Right ventricle myocardium superior (tissue), 1 donor: ENCODE results near the gene BCL2. TPM values are rescaled to one million over a fixed set of nuclear protein-coding genes. Genes with fewer than 3 reads are reported as not detected.

Experiments used
- ATAC-seq: fragments of 200-7000 bp; cut with Tn5 transposase; one replicate; pipeline ENCODE4 v1.9.1; 2020; ENCODE audit warnings: mild to moderate bottlenecking; ENCODE audit not compliant: poor library complexity
- DNase-seq: peaks from one replicate; pipeline ENCODE4 v3.0.0-alpha.2; 2020
- intact Hi-C: fragments of 100-400 bp; cut with DNase I; formaldehyde crosslinking; loops from one replicate; pipeline ENCODE4 v1.11.2; 2022
- total RNA-seq: library from RNA; stranded (reverse); fragmentation: NEBNext Ultra II Directional; extraction: Animal tissue kit (Norgen Biotek cat#: 25700); gene quantifications from one replicate; pipeline ENCODE4 v1.2.1, GENCODE V29; 2021
- donor health status: DM: no; HTN: yes; CAD: no; lungs with severe emphysema.

BCL2 gene
- total RNA-seq, 1 donor from 2014 or later: 9.0 TPM

DNA sequence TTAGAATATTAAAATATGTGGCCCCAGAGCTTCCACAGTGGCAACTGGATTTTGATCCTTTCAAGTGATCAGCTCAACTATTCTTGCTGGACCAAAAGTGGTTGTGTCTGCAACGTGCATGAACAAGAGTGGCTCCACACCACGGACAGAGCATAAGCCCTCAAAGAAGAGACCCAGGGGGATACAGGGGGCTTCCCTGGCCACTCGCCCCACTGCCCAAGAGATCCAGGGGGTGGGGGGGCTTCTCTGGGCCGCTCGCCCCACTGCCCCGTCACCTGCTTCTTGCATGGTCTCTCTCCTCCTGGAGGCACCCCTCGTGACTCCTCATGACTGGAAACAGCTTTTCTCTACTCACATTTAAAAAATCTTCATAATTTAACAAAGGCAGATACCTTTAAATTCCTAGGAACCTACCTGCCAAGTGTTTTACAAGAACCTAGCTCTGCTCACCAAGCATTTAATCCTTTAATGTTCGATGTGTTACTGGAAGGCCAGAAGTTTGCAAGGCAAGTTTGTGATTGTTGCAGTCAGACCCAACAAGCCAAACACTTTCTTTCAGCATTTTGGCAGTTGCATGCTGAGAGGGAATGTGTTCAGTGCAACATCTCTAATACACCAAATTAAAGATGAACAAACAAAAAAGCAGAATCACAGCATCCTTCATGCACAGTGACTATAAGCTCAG lies 174.3 kb downstream of the BCL2 start:
- no peak for DNase-seq

GRCh38 chr18:63144748-63145147 lies 174.8 kb downstream of the BCL2 start:
- ATAC-seq (no peak), DNase-seq (no peak)
- intact Hi-C loops: loop anchor here (5.0 kb wide), 1 partner anchor 122 kb away; no protein-coding TSS in a partner anchor

More for the DNA sequence above, 174.3 kb downstream of the BCL2 start:
- ATAC-seq: no peak
- intact Hi-C loops: no loop called here

DNA sequence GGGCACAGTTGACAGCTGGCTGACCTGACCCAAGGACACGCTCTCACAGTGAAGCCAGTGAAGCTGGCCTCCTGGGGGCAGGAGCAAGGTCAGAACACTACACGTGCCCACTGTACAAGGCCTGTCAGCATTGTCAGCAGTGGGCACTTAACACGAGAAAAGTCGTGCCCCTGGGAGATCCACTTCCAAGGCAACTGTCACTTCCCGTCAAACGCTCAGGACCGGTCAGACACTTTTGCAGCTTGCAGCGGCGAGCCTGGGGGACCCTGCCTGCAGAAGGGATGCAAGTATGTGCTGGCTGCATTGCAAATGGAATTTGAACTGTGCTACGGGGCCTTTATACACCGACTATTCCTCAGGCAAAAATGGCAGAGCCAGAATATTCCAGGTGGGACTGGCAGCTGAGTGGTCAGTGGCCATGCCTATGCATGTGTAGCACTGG lies 176.2 kb downstream of the BCL2 start:
- DNase-seq (no peak), ATAC-seq (peak; percentile 54)
- intact Hi-C loops: loop anchor here (5.0 kb wide), 1 partner anchor 121 kb away; no protein-coding TSS in a partner anchor

DNA sequence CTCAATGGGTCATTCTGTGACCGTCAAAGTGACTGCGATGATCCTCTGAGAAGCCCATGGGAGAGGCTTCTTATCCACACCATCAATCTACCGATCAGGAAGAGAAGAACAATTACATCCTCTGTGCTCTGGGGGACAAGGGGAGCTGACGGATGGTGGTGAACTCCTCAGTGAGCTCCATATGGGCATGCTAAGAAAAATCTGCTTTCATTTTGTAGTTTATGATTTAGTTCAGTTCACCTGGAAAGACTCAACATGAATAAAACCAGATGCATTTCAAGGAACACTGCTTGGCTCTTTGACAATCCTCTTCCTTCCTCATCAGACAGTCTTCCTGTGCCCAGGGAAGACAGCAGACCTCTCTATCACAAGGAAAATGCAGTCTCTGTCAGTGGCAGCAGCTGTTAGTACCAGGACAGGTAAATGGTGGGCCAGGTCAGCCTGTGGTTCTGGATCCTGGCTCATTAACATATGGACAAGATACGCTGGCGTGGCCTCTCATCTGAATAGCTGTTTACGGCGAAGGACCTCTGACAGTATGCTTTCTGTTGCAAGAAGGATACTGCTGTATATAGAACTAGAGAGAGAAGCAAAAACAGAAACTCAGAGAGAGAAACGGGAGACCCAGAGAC lies 176.9 kb downstream of the BCL2 start:
- intact Hi-C loops: loop anchor here (5.0 kb wide), 1 partner anchor 120 kb away; no protein-coding TSS in a partner anchor
- DNase-seq (no peak), ATAC-seq (no peak)

DNA sequence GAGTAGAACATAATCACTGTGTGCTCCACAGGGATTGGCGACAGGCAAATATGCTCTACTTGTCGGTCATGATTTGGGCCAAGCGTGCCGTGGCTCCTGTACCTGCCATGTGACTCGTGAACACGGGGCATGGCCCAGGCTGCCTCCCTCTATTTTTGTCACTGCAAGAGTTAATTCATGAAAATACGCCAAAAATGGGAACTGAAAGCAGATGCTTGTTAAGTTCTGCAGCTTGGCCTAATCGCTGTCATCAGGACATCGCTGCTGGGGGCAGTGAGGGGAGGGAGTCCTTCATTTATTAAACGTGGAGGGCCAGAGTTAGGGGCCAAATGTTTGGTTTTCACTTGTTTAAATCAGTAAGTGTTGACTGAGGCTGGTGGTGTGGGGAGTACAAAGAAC lies 177.8 kb downstream of the BCL2 start:
- intact Hi-C loops: loop anchor here (5.0 kb wide), 1 partner anchor 119 kb away; no protein-coding TSS in a partner anchor
- ATAC-seq (no peak), DNase-seq (no peak)

GRCh38 chr18:63140997-63141777 lies 178.4 kb downstream of the BCL2 start:
- ATAC-seq: no peak
- no peak for DNase-seq
- intact Hi-C loops: loop anchor here (5.0 kb wide), 1 partner anchor 119 kb away; no protein-coding TSS in a partner anchor

GRCh38 chr18:63140038-63140450 lies 179.5 kb downstream of the BCL2 start:
- DNase-seq: no peak
- ATAC-seq: no peak
- intact Hi-C loops: loop anchor here (5.0 kb wide), 1 partner anchor 118 kb away; no protein-coding TSS in a partner anchor

- intact Hi-C loops: no loop called here
Measured at GRCh38 chr18:63138436-63139340, 180.9 kb downstream of the BCL2 start.

DNA sequence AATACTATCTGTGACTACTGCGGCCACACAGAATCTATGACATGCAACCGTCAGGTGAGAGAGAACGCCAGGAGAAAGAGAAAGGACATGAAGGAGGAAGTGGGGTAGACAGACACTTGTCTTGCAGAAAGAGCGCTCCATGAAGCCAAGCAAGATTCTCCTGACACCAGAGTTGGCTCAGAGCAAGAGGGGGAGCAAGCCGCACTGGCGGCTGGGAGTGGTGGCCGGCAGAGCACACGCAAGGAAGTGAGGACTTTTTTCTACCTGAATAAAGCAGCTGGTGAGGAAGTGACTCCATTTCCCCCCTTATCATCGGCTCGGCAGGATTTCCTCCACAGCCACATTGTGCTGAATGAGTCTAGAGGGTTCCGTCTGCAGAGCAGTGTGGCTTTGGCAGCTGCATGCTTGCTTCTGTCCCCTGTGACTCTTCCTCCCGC lies 181.6 kb downstream of the BCL2 start:
- intact Hi-C loops: no loop called here
- peak; percentile 56 for DNase-seq

More at GRCh38 chr18:63138436-63139340, 180.9 kb downstream of the BCL2 start:
- DNase-seq (no peak), ATAC-seq (peak; percentile 17)

GRCh38 chr18:63135101-63135500 lies 184.5 kb downstream of the BCL2 start:
- DNase-seq (no peak), ATAC-seq (no peak)
- intact Hi-C loops: no loop called here

More for the DNA sequence above, 181.6 kb downstream of the BCL2 start:
- ATAC-seq: peak; percentile 76

DNA sequence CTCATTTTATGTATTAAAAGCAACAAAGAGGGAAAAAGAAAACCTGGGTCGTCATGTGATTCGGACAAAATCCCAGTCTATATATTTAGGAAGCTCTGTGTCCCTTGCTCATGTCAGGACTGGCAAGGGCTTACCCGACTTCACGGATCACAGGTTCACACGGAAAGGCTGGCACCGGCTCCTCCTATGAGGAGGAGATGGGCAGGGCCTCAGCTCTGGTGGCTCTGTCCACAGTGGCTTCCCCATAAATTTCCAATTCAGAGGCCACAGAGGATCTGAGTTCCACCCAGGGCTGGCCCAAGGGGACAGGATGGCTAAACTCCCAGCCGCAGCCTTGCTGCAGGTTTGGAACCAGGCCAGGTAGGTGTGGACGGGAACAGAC lies 186.8 kb downstream of the BCL2 start:
- ATAC-seq (no peak), DNase-seq (no peak)
- intact Hi-C loops: loop anchor here (5.0 kb wide), 1 partner anchor 189 kb away; no protein-coding TSS in a partner anchor

DNA sequence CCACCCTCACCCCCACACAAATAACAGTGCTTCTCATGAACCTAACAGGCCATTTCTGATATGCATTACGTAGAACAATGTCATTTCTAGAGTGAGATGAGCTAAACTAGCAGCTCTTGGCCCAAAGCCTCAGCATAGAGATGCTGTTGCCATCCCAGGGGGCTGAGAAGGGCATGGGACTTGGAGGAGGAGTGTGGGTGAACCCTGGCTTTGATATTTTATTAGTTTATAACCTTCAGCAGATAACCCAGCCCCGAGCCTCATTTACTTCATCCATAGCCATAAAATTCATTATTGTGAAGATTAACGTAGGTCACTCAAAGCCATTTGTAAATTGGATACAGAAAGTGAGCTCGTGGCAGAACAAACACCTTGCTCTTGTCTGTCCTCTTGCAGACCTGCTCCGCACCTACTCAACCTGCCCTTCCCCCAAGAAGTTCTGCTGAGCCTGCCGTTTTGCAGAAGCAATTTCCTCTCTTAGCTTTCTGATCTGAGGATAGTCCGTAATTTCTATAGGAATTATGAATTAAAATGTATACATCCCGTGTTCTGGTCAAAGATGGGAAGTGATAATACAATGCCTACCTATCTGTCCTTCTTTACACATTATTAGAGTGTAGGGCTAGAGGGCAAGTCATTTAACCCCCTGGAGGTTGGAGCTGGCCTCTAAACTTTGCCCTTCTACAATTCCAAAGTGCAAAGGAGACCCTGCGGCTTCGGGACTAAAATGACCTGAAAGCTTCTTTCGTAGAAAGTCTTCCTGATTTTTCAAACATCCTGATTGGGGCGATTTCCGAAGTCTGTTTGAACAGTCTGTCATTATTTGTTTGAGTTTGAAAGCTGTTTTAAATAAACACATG lies 187.4 kb downstream of the BCL2 start:
- DNase-seq (no peak), ATAC-seq (no peak)

DNA sequence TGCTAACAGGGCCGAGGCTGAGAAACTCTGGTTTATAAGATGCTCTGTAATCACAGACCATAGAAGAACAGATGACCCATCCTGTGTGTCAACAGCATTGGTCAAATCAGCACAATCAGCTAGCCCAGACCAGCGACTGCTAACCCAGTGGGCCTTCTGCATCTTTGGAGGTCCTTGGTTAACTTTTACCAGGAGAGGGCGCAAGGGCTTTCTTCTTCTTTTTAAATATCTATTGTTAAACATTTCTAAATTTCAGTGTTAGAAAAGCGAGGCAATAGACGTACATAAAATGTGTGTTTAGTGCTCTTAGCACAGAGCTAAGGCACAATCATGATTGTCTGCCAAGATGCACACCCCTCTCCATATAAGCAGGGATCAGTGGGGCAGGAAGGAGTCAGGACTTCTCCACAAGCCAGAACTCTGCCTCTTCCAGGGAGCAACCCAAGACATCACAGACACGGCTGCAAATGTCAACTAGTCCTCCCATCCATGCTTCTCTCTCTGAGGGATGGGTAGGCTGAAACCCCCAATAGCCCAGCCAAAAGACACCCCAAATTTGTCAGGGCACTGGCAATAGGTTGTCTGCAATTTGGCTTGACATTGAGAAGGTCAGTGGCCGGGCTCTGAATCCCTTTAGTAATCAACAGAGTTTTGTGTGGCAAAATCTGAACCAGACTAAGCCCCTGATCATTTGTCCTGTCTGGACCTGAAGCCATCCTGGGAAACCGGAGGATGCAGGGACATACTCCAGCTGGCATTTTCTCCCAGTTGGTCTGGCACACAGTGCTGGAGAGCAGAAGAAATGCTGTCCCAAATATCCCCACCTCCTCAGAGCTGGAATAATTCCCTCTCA lies 188.2 kb downstream of the BCL2 start:
- no peak for DNase-seq
- intact Hi-C loops: loop anchor here (5.0 kb wide), 1 partner anchor 191 kb away; no protein-coding TSS in a partner anchor
- ATAC-seq: peak; percentile 72

More for the DNA sequence above, 187.4 kb downstream of the BCL2 start:
- intact Hi-C loops: loop anchor here (5.0 kb wide), 1 partner anchor 190 kb away; no protein-coding TSS in a partner anchor

- intact Hi-C loops: loop anchor here (5.0 kb wide), 1 partner anchor 192 kb away; no protein-coding TSS in a partner anchor
- ATAC-seq (no peak), DNase-seq (no peak)
Measured at GRCh38 chr18:63130176-63130575, 189.4 kb downstream of the BCL2 start.

DNA sequence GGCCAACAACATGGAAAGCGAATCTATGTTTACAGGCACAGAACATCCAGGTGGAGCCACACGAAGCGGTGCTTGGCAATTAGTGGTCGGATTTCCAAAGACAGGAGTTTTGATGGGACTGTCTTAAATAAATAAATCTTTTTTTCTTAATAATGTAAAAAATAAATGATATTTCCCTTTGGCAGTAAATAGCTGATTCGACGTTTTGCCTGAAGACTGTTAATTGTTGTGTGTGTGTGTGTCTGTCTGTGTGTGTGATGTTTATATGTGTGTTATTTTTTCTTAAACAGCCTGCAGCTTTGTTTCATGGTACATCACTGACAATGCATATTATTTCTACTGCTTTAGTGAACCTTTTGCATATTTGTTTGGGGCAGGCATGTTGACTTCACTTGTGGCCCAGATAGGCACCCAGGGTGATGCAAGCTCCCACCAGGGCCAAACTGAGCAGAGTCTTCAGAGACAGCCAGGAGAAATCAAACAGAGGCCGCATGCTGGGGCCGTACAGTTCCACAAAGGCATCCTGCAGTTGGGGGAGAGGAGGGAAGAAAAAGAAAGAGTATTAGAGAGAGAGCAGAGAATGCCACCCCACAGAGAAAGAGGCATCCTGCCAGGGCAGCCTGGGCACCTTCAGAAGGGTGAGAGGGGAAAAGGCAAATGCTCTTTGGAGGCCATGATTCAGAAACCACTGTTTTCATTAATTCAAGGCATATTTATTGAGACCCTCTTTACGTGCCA lies 191.2 kb downstream of the BCL2 start:
- no peak for DNase-seq
- no peak for ATAC-seq
- intact Hi-C loops: loop anchor here (10.0 kb wide), 1 partner anchor 306 kb away; no protein-coding TSS in a partner anchor
